ENCODE measurements around the gene ZNF134. TPM values are rescaled to one million over a fixed set of nuclear protein-coding genes. Genes with fewer than 3 reads are reported as not detected.

Gene ZNF134
- total RNA-seq, 1 experiment from 2014 or later, result 52.5 TPM

DNA sequence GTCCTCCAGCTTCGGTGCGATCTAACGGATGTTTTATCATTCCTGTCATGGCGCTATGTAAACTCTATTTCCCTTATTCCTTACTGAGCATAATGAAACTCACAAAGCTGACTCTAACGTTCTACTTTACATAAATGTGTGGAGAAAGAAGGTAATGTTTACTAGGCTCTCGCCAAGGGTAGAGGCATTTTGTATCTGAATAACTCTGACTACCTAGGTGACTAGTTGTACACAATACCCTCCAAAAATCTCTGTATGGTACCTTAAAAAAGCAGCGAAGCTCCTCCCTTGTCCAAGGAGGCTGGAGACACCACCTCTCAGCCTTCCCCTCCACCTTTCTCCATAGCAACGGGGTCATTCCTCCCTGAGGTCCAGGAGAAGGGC is 14.7 kb upstream of the ZNF134 start:
- peak overlapping the region; percentile 81 for H3K4me3 Mint-ChIP-seq
- H3K27ac Mint-ChIP-seq, result no peak overlapping the region
- peaks cover 8% of the 10 kb centered on the region for H3K36me3 Mint-ChIP-seq
- POLR2A ChIA-PET, result no interaction called here
- H3K27me3 Mint-ChIP-seq (ENCODE audit: low read depth), result peaks cover 7% of the 10 kb centered on the region
- peaks cover 9% of the 10 kb centered on the region for H3K4me1 Mint-ChIP-seq
- no peak for DNase-seq (ENCODE audit: low spot score)
- TF ChIP-seq, protein P1, sequence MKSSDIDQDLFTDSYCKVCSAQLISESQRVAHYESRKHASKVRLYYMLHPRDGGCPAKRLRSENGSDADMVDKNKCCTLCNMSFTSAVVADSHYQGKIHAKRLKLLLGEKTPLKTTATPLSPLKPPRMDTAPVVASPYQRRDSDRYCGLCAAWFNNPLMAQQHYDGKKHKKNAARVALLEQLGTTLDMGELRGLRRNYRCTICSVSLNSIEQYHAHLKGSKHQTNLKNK (CRISPR knock-in tag; IDR thresholded peaks at IDR 0.05), result no peak
- TF ChIP-seq, protein P2, sequence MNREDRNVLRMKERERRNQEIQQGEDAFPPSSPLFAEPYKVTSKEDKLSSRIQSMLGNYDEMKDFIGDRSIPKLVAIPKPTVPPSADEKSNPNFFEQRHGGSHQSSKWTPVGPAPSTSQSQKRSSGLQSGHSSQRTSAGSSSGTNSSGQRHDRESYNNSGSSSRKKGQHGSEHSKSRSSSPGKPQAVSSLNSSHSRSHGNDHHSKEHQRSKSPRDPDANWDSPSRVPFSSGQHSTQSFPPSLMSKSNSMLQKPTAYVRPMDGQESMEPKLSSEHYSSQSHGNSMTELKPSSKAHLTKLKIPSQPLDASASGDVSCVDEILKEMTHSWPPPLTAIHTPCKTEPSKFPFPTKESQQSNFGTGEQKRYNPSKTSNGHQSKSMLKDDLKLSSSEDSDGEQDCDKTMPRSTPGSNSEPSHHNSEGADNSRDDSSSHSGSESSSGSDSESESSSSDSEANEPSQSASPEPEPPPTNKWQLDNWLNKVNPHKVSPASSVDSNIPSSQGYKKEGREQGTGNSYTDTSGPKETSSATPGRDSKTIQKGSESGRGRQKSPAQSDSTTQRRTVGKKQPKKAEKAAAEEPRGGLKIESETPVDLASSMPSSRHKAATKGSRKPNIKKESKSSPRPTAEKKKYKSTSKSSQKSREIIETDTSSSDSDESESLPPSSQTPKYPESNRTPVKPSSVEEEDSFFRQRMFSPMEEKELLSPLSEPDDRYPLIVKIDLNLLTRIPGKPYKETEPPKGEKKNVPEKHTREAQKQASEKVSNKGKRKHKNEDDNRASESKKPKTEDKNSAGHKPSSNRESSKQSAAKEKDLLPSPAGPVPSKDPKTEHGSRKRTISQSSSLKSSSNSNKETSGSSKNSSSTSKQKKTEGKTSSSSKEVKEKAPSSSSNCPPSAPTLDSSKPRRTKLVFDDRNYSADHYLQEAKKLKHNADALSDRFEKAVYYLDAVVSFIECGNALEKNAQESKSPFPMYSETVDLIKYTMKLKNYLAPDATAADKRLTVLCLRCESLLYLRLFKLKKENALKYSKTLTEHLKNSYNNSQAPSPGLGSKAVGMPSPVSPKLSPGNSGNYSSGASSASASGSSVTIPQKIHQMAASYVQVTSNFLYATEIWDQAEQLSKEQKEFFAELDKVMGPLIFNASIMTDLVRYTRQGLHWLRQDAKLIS (CRISPR knock-in tag; IDR thresholded peaks at IDR 0.05; ENCODE audit: borderline replicate concordance), result no peak
- TF ChIP-seq, protein P3, sequence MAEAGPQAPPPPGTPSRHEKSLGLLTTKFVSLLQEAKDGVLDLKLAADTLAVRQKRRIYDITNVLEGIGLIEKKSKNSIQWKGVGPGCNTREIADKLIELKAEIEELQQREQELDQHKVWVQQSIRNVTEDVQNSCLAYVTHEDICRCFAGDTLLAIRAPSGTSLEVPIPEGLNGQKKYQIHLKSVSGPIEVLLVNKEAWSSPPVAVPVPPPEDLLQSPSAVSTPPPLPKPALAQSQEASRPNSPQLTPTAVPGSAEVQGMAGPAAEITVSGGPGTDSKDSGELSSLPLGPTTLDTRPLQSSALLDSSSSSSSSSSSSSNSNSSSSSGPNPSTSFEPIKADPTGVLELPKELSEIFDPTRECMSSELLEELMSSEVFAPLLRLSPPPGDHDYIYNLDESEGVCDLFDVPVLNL (CRISPR knock-in tag; IDR thresholded peaks at IDR 0.05; ENCODE audit: borderline replicate concordance, low read depth), result no peak
- TF ChIP-seq ZNF416 (CRISPR knock-in tag; IDR thresholded peaks at IDR 0.05) (no peak), ZNF263 (CRISPR knock-in tag; IDR thresholded peaks at IDR 0.05; ENCODE audit: low read depth) (no peak), GTF2I (CRISPR knock-in tag; conservative IDR thresholded peaks at IDR 0.05) (no peak), GABPB1 (CRISPR knock-in tag; IDR thresholded peaks at IDR 0.05) (no peak), JAZF1 (CRISPR knock-in tag; IDR thresholded peaks at IDR 0.05) (no peak), SOX15 (CRISPR knock-in tag; IDR thresholded peaks at IDR 0.05) (no peak), ZNF219 (CRISPR knock-in tag; IDR thresholded peaks at IDR 0.05; ENCODE audit: borderline replicate concordance) (no peak), CBFB (CRISPR knock-in tag; IDR thresholded peaks at IDR 0.05; ENCODE audit: low read depth) (no peak), MYBL2 (CRISPR knock-in tag; IDR thresholded peaks at IDR 0.05) (no peak)
- TF ChIP-seq, protein P4, sequence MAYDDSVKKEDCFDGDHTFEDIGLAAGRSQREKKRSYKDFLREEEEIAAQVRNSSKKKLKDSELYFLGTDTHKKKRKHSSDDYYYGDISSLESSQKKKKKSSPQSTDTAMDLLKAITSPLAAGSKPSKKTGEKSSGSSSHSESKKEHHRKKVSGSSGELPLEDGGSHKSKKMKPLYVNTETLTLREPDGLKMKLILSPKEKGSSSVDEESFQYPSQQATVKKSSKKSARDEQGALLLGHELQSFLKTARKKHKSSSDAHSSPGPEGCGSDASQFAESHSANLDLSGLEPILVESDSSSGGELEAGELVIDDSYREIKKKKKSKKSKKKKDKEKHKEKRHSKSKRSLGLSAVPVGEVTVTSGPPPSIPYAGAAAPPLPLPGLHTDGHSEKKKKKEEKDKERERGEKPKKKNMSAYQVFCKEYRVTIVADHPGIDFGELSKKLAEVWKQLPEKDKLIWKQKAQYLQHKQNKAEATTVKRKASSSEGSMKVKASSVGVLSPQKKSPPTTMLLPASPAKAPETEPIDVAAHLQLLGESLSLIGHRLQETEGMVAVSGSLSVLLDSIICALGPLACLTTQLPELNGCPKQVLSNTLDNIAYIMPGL (CRISPR knock-in tag; IDR thresholded peaks at IDR 0.05), result no peak
- TF ChIP-seq, protein P5, sequence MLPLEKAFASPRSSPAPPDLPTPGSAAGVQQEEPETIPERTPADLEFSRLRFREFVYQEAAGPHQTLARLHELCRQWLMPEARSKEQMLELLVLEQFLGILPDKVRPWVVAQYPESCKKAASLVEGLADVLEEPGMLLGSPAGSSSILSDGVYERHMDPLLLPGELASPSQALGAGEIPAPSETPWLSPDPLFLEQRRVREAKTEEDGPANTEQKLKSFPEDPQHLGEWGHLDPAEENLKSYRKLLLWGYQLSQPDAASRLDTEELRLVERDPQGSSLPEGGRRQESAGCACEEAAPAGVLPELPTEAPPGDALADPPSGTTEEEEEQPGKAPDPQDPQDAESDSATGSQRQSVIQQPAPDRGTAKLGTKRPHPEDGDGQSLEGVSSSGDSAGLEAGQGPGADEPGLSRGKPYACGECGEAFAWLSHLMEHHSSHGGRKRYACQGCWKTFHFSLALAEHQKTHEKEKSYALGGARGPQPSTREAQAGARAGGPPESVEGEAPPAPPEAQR (CRISPR knock-in tag; IDR thresholded peaks at IDR 0.05), result no peak
- TF ChIP-seq, protein P6, sequence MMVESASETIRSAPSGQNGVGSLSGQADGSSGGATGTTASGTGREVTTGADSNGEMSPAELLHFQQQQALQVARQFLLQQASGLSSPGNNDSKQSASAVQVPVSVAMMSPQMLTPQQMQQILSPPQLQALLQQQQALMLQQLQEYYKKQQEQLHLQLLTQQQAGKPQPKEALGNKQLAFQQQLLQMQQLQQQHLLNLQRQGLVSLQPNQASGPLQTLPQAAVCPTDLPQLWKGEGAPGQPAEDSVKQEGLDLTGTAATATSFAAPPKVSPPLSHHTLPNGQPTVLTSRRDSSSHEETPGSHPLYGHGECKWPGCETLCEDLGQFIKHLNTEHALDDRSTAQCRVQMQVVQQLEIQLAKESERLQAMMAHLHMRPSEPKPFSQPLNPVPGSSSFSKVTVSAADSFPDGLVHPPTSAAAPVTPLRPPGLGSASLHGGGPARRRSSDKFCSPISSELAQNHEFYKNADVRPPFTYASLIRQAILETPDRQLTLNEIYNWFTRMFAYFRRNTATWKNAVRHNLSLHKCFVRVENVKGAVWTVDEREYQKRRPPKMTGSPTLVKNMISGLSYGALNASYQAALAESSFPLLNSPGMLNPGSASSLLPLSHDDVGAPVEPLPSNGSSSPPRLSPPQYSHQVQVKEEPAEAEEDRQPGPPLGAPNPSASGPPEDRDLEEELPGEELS (CRISPR knock-in tag; IDR thresholded peaks at IDR 0.05), result no peak
- TF ChIP-seq, protein P7, sequence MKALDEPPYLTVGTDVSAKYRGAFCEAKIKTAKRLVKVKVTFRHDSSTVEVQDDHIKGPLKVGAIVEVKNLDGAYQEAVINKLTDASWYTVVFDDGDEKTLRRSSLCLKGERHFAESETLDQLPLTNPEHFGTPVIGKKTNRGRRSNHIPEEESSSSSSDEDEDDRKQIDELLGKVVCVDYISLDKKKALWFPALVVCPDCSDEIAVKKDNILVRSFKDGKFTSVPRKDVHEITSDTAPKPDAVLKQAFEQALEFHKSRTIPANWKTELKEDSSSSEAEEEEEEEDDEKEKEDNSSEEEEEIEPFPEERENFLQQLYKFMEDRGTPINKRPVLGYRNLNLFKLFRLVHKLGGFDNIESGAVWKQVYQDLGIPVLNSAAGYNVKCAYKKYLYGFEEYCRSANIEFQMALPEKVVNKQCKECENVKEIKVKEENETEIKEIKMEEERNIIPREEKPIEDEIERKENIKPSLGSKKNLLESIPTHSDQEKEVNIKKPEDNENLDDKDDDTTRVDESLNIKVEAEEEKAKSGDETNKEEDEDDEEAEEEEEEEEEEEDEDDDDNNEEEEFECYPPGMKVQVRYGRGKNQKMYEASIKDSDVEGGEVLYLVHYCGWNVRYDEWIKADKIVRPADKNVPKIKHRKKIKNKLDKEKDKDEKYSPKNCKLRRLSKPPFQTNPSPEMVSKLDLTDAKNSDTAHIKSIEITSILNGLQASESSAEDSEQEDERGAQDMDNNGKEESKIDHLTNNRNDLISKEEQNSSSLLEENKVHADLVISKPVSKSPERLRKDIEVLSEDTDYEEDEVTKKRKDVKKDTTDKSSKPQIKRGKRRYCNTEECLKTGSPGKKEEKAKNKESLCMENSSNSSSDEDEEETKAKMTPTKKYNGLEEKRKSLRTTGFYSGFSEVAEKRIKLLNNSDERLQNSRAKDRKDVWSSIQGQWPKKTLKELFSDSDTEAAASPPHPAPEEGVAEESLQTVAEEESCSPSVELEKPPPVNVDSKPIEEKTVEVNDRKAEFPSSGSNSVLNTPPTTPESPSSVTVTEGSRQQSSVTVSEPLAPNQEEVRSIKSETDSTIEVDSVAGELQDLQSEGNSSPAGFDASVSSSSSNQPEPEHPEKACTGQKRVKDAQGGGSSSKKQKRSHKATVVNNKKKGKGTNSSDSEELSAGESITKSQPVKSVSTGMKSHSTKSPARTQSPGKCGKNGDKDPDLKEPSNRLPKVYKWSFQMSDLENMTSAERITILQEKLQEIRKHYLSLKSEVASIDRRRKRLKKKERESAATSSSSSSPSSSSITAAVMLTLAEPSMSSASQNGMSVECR (CRISPR knock-in tag; IDR thresholded peaks at IDR 0.05; ENCODE audit: borderline replicate concordance), result no peak
- TF ChIP-seq, protein P8, sequence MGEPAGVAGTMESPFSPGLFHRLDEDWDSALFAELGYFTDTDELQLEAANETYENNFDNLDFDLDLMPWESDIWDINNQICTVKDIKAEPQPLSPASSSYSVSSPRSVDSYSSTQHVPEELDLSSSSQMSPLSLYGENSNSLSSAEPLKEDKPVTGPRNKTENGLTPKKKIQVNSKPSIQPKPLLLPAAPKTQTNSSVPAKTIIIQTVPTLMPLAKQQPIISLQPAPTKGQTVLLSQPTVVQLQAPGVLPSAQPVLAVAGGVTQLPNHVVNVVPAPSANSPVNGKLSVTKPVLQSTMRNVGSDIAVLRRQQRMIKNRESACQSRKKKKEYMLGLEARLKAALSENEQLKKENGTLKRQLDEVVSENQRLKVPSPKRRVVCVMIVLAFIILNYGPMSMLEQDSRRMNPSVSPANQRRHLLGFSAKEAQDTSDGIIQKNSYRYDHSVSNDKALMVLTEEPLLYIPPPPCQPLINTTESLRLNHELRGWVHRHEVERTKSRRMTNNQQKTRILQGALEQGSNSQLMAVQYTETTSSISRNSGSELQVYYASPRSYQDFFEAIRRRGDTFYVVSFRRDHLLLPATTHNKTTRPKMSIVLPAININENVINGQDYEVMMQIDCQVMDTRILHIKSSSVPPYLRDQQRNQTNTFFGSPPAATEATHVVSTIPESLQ (CRISPR knock-in tag; IDR thresholded peaks at IDR 0.05), result no peak
- ATAC-seq, result no peak
- CTCF ChIA-PET, result interaction anchor here (1.0 to 1.2 kb wide), 3 partner anchors 16 to 82 kb away, joined by 3 to 4 read pairs (median 3); partner anchors contain the start of gene ZNF551
- peaks cover 11% of the 10 kb centered on the region for H3K9me3 Mint-ChIP-seq
